Central memory CD4-positive, alpha-beta T cell (primary cell): ENCODE data around the gene CARNS1.
"Not testable (repeated sequence)": the region's sequence is repeated elsewhere in the genome, so short reads cannot be mapped to it uniquely, and the experiment has no call there.

Experiments
- DNase-seq: peaks from one replicate; pipeline ENCODE4 v3.0.0; 2022

The CARNS1 gene

DNA sequence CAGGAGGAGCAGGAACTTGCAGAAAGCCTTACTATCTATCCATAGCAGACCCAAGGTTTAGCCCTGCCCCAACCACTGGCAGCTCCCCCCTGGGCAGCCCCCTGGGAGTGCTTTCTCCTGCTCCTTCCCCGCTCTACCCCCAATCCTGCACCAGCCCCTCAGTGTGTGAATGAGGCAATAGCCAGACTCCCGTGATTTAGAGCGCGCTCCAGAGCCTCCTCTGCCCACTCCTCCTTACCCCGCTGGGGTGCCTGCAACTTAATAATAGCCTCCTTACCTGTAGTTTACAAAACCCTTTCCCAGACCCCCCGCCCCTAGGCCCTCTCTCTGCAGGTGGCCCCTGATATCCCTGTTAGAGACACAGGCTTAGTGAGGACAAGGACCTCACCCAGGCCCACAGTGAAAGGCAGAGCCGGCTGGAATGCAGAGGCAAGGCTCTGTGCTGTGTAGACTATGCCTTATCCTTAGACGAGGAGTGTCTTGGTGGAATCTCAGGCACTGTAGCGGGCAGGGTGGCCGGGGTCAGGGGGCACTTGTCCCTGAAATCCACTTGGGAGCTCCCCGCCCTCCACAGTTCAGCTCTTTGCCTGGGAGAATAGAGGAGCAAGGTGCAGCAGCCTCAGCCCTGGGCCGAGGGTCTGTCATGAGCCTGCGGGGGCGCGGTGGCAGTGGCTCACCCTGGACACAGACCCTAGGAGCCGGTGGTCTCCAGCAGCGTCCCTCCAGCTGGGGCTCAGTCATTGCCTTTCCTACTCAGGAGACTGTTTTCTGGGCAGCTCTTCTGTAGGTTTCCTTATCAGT lies 4.3 kb upstream of the CARNS1 start:
- DNase-seq: no peak

DNA sequence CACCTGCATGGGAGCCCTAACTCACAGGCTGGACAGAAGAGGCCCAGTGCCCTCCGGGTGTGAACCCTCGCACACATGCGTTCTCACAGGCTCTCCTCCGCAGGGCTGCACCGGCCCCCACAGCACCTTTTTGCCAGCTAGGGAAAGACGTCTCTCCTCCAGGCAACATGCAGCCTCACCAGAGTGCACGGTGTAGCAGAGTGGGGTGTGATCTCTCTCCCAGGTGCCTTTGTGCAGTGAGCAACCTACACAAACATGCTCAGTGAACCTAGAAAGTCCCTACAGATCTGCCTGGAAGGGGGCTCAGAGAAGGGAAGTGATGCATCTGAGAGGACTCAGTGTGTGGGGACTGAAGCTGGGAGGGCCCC lies 3.7 kb upstream of the CARNS1 start:
- no peak for DNase-seq

DNA sequence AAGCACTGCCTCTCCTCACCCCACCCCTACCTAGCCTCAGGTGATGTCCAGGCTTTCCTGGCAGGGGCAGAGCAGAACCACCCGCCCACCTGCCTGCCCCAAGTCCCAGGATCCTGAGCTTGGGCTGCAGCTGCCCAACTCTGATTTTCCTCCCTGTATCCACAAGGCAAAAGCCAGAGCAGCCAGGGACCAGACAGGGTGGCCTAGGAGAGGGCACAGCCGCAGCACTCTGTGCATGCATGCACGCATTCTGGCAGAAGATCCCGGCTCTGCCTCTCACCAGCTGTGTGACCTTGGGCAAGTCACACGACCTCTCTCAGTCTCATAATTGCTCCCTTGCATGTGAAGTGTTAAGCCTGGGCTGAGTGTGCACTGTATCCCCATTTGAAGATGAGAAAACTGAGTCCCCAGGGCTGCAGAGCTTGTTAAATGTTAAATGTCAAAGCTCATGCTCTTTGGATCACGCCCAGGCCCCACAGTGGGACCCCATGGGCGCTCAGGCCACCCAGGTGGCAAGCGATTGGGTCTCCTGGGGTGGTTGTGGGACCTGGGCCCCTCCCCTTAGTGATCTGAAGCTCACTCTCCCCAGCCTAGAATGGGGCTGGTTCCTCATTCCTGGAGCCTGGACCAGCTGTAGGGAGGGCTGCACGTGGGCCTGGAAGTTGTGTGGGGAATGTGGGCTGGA lies 2.8 kb upstream of the CARNS1 start:
- DNase-seq: no peak

DNA sequence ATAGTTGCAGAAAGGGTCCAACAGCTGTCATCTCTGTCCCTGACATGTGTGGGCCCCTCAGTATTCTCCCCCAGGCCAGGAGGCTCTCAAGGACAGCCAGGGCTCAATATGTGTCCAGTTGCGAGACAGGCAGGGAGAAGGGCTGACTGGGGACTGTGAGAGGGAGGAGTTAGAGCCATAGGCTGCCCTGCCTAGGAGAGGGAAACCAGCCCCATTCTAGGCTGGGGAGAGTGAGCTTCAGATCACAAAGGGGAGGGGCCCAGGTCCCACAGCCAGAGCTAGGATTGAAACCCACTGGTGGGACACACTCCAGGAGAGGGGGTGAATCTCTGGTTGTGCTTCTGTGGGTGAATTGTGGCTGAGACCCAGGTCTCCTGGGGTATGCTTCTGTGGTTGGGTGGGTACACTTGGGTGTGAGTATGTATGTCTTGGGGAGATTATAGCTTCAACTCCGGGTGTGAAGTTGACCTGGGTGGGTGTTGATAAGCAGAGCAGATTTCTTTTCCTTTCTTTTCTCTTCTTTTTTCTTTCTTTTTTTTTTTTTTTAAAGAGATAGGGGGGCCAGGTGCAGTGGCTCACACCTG lies 2.1 kb upstream of the CARNS1 start:
- no peak for DNase-seq

DNA sequence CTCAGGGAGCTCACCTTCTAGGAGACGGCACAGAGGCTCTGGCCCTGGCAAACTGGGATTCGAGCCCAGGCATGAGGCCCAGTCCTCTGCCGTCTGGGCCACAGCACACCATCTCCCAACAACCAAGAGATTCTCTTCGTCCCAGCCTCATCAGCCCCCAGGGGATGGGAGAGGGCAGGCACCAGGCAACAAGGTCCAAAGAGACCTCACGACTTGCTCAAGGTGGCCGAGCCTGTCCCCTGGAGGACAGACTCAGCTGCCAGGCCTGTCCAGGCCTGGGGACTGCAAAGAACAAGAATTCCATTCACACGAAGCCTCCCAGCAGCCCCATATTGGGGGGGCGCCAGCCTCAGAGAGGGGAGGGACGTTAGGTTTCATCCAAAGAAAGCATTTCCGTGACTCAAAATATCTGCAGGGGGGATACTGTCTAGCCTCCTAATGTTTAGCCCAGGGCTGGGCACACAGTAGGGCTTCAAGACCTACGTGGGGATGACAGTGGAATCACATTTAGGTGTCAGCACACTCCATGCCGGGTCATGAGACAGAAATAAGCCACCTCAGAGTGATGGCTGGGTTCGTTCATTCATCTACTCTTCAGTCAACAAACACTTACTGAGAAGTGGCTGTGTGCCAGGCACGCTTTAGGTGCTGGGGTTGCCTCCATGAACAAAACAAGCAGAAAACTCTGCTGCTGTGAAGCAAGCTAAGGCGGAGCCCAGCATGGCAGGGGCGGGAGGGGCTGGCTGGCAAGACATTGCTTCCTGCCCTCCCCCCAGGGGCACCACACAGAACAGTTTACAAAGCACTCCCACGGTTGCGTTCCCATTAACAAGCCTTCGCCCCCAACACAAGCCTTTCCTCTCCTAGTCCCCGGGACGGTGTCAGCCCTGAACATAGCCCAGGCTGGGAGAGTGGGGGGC lies 1.2 kb downstream of the CARNS1 start:
- peak; percentile 88 for DNase-seq

DNA sequence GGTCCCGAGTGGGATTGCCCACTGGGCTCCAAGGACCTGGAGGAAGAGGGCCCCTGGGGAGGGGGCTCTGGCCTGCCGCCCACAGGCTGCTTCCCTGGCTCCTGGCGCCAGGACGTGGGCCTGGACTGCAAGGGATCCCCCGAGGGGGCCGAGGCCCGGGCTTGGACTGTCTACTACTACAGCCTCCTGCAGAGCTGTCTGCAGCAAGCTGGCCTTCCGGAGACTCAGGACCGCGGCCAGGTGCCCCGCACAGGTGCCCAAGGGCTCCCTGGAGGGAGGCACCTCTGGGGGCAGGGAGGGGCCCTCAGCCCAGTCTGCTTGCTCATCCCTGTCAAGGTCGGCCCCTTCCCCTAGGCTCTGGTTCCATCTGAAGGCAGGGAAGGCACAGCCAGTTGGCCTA lies 1.9 kb downstream of the CARNS1 start:
- no peak for DNase-seq

DNA sequence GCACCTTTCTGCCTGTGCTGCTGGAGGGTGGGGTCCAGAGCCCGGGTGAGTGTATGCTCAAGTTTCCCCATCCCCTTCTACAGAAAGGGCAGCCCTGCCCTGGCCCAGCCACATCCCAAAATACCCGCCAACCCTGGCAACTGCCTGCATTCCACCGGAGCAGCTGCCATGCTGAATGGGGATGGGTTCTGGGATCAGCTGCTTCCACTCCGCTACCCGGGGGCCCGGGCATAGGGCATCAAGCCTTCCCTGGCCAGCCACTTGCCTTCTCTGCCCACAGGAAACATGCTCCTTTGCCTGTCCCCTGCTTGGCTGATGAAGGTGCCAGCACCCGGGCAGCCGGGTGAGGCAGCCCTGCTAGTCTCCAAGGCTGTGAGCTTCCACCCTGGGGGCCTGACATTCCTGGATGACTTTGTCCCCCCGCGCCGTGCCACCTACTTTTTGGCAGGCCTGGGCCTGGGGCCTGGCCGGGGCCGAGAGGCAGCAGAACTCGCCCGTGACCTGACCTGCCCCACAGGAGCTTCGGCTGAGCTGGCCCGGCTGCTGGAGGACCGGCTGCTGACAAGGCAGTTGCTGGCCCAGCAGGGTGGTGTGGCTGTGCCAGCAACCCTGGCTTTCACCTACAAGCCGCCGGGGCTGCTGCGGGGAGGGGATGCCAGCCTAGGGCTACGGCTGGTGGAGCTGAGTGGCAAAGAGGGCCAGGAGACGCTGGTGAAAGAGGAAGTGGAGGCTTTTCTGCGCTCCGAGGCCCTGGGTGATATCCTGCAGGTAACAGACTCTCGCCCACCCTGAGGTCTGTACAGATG lies 3.2 kb downstream of the CARNS1 start:
- DNase-seq: no peak

DNA sequence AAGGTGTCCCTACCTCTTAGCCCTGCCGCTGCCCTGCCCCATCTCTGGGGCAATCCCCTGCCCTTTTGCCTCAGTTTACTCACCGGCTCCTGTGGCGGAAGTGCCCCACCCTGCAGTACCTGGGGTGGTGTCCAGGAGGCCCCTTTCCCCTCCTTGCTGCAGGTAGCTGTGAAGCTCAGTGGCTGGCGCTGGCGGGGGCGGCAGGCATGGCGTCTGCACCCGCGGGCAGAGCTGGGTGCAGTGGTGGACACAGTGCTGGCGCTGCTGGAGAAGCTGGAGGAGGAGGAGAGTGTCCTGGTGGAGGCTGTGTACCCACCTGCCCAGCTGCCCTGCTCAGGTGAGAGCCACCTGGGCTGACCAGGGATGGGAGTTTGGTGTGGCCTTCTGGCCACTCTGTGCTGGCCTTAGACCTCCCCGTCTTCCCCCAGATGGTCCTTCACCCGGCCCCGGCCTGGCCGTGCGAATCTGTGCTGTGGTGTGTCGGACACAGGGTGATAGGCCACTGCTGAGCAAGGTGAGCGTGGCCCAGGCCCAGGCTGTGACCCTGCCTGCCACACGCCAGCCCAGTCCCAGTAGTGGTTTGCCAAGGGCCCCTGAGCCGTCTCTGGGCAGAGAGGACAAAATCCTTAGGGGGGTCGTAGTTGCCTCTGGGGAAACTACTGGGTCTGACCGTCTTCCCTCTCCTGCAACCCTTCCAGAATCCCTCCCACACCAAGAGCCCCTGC lies 4.0 kb downstream of the CARNS1 start:
- no peak for DNase-seq

DNA sequence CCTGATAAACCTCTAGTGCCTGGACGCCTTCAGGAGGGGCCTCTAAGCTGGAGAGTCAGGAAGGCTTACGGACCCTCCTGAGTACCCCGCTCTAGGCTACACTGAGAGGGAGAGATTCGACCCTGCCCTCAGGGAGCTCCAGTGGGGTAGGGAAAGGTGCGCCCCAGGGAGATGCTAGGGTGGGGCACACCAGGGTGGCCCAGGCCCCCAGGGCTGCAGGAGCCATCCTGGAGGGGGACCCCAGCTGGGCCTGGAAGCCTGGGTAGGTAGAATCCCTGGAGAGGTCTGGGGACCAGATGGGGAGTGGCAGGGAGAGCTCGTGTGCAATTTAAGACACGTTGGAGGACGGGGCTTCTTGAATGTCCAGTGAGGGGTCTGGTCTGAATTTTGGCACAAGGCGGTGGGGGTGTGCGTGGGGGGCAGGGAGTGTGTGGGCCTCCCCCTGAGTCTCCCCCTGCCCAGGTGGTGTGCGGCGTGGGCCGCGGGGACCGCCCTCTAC lies 4.7 kb downstream of the CARNS1 start:
- no peak for DNase-seq

DNA sequence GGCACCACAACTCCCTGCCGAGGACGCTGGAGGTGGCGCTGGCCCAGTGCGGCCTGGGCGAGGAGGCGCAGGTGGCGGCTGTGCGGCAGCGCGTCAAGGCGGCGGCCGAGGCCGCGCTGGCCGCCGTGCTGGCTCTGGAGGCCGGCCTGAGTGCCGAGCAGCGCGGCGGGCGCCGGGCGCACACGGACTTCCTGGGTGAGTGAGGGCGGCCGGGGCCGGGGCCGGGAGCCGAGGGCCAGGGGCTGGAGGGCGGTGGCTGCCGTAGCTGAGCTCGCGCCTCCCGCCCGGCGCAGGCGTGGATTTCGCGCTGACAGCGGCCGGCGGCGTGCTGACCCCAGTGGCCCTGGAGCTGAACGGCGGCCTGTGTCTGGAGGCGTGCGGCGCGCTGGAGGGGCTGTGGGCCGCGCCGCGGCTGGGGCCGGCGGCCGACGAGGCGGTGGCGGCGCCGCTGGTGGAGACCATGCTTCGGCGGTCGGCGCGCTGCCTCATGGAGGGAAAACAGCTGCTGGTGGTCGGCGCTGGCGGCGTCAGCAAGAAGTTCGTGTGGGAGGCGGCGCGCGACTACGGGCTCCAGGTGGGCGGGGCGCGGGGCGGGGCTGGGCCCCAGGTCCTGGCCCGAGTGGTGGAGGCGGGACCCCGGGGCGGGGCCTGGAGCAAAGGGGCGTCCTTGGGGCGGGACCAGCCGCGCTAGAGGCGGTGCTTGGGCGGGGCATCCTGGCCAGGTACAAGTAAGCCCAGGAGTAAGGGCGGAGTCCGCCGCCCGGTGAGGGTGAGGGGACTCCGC lies 5.4 kb downstream of the CARNS1 start:
- DNase-seq: peak; percentile 97

DNA sequence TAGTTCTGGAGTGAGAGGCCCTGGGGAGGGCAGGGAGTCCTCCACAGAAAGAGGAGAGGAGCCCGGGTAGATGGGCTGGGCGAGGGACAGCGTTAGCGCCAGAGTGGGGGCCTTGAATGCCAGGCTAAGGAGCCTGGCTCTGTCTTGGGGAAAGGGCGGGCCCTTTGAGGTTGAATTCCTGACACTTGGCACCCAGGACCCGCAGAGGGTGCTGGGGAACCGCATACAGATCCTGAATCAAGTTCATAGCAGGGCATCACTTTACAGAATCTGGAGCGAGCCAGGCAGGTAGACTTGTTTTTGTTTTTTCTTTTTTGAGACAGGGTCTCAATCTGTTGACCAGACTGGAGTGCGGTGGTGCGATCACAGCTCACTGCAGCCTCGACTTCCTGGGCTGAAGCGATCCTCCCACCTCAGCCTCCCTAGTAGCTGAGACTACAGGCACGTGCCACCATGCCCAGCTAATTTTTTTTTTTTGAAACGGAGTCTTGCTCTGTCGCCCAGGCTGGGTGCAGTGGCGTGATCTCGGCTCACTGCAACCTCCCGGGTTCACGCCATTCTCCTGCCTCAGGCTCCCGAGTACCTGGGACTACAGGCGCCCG lies 6.1 kb downstream of the CARNS1 start:
- DNase-seq: no peak

DNA sequence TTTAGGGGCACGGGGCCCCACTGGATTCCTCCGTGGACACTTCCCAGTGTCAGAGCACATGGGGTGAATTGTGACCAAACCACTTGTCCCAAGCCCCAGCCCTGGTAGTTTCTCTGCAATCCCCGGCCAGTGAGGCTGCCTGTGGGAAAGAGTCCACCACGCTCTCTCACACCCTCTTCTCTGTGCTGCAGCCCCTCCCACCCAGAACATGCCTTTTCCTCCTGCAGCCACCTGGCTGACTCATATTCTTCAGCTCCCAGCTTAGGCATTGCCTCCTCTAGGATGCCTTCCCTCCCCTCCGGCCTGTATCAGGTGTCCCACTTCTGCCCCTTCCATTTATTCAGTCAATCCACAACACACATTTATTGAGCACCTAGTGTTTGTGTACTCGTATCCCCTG lies 7.4 kb downstream of the CARNS1 start:
- no peak for DNase-seq

DNA sequence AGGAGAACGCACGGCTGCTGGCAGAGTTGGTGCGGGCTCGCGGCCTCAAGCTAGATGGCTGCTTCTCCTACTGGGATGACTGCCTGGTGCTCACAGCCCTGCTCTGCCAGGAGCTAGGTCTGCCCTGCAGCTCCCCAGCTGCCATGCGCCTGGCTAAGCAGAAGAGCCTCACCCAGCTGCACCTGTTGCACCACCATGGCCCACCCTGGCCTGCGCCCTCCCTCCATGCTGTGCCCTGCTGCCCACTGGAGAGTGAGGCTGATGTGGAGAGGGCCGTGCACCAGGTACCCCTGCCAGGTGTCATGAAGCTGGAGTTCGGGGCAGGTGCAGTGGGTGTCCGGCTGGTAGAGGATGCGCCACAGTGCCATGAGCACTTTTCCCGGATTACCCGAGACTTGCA lies 8.0 kb downstream of the CARNS1 start:
- DNase-seq: no peak

DNA sequence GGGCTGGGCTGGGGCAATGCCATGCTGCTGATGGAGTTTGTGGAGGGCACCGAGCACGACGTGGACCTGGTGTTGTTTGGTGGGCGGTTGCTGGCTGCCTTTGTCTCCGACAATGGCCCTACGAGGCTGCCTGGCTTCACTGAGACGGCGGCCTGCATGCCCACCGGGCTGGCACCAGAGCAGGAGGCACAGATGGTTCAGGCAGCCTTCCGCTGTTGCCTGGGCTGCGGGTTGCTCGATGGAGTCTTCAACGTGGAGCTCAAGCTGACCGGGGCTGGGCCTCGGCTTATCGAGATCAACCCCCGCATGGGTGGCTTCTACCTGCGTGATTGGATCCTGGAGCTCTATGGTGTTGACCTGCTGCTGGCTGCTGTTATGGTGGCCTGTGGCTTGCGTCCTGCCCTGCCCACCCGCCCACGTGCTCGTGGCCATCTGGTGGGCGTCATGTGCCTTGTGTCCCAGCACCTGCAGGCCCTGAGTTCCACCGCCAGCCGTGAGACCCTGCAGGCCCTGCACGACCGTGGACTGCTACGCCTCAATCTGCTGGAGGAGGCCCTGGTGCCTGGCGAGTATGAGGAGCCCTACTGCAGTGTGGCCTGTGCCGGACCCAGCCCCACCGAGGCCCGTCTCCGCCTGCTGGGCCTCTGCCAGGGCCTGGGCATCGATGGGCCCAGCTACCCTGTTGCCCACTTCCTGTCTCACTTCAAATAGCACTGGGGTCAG lies 8.6 kb downstream of the CARNS1 start:
- no peak for DNase-seq

DNA sequence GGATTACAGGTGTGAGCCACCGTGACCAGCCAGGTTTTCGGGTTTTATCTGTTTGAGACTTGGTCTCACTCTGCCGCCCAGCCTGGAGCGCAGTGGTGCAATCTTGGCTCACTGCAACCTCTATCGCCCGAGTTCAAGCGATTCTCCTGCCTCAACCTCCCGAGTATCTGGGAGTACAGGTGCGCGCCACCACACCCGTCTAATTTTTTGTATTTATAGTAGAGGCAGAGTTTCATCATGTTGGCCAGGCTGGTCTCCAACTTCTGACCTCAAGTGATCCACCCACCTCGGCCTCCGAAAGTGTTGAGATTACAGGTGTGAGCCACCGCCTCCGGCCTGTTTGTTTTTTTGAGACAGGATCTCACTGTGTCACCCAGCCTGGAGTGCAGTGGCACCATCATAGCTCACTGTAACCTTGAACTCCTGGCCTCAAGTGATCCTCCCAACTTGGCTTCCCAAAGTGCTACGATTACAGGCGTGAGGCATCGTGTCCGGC lies 11.9 kb downstream of the CARNS1 start:
- DNase-seq: not testable (repeated sequence)

DNA sequence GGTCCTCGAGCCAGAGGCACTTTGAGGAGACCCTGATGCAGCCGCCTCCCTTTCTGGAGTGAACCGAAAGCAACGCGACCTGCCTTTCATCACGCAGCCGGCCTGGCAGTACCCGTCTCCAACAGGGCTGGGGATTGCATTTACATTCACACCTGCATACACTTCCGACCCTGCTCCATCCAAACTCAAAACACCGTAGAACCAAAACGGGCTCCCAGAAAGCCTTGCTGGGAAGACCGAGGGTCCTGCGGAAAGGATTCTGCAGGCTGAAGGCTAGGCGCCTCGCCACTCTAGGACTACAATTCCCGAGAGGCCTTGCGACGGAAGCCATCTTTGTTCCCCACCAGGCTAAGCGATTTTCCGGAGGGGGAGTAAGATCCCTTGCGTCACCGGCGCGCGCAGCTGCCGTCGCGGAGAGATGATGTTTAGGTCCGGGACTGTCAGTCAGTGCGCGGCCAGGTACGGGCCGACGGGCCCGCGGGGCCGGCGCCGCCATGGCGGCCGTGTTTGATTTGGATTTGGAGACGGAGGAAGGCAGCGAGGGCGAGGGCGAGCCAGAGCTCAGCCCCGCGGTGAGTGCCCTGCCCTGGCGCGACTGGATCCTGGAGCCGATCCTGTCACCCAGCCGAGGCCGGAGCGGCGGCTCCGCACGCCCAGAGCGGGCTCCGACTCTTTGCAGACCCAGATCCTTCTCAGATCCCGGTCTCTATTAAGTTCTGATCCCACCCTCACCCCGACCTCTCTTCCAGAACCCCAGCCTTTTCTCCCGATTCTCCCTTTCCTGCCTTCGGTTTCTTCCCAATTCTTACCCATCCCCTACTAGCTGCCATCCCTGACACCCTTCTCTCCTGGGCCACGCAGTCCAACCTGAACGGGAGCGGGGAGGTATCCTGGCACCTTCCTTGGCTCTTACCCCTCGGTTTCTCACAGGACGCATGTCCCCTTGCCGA lies 12.8 kb downstream of the CARNS1 start, which contains the start of gene RPS6KB2:
Gene RPS6KB2, plus strand, starts transcription at position 443 of the 950 bp plus-strand sequence. Its CDS starts 52 bp downstream, at position 495.
- peak; percentile 97 for DNase-seq

DNA sequence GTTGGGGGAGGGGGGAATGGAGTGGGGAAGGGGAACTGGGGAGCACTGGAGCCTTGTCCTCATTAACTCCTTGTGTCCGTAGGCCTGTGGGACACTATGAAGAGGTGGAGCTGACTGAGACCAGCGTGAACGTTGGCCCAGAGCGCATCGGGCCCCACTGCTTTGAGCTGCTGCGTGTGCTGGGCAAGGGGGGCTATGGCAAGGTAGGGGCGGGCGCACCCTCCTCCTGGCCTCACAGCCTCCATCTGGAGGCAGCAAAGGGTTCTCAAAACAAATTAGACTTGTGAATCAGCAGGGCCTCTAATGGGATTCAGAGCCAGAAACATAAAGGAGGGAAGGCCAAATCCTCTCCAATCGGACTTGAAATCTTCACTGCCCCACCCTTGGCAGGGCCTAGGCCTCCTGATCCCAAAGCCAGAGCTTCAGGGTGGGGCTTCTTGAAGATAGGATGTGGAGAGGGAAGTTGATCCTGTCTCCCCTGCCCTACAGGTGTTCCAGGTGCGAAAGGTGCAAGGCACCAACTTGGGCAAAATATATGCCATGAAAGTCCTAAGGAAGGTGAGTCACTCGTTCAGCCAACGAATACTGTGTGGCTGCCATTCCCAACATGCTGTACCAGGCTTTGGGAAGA lies 13.7 kb downstream of the CARNS1 start:
- DNase-seq: no peak
